ENCODE results near the gene ST6GALNAC2.
"Not testable (repeated sequence)": the region's sequence is repeated elsewhere in the genome, so short reads cannot be mapped to it uniquely, and the experiment has no call there.

DNA sequence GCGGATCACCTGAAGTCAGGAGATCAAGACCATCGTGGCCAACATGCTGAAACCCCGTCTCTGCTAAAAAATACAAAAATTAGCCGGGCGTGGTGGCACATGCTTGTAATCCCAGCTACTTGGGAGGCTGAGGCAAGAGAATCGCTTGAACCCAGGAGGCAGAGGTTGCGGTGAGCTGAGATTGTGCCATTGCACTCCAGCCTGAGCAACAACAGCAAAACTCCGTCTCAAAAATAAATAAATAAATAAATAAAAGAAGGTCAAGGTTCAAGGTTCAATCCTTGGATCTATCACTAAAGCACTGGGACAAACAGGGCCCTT, 60.2 kb downstream of the ST6GALNAC2 start:
- TF ChIP-seq ZNF670 (tag by site-specific recombination; IDR thresholded peaks at IDR 0.05; ENCODE audit: low read depth); ZBTB8A (tag by site-specific recombination; IDR thresholded peaks at IDR 0.05); ZNF654 (tag by site-specific recombination; IDR thresholded peaks at IDR 0.05; ENCODE audit: low read depth); ZNF155 (tag by site-specific recombination; IDR thresholded peaks at IDR 0.05); ZBTB17 (tag by site-specific recombination; IDR thresholded peaks at IDR 0.05); ZNF571 (tag by site-specific recombination; IDR thresholded peaks at IDR 0.05): not testable (repeated sequence)
- TF ChIP-seq, protein P1, sequence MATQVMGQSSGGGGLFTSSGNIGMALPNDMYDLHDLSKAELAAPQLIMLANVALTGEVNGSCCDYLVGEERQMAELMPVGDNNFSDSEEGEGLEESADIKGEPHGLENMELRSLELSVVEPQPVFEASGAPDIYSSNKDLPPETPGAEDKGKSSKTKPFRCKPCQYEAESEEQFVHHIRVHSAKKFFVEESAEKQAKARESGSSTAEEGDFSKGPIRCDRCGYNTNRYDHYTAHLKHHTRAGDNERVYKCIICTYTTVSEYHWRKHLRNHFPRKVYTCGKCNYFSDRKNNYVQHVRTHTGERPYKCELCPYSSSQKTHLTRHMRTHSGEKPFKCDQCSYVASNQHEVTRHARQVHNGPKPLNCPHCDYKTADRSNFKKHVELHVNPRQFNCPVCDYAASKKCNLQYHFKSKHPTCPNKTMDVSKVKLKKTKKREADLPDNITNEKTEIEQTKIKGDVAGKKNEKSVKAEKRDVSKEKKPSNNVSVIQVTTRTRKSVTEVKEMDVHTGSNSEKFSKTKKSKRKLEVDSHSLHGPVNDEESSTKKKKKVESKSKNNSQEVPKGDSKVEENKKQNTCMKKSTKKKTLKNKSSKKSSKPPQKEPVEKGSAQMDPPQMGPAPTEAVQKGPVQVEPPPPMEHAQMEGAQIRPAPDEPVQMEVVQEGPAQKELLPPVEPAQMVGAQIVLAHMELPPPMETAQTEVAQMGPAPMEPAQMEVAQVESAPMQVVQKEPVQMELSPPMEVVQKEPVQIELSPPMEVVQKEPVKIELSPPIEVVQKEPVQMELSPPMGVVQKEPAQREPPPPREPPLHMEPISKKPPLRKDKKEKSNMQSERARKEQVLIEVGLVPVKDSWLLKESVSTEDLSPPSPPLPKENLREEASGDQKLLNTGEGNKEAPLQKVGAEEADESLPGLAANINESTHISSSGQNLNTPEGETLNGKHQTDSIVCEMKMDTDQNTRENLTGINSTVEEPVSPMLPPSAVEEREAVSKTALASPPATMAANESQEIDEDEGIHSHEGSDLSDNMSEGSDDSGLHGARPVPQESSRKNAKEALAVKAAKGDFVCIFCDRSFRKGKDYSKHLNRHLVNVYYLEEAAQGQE (tag by site-specific recombination; IDR thresholded peaks at IDR 0.05): not testable (repeated sequence)
- TF ChIP-seq, protein P2, sequence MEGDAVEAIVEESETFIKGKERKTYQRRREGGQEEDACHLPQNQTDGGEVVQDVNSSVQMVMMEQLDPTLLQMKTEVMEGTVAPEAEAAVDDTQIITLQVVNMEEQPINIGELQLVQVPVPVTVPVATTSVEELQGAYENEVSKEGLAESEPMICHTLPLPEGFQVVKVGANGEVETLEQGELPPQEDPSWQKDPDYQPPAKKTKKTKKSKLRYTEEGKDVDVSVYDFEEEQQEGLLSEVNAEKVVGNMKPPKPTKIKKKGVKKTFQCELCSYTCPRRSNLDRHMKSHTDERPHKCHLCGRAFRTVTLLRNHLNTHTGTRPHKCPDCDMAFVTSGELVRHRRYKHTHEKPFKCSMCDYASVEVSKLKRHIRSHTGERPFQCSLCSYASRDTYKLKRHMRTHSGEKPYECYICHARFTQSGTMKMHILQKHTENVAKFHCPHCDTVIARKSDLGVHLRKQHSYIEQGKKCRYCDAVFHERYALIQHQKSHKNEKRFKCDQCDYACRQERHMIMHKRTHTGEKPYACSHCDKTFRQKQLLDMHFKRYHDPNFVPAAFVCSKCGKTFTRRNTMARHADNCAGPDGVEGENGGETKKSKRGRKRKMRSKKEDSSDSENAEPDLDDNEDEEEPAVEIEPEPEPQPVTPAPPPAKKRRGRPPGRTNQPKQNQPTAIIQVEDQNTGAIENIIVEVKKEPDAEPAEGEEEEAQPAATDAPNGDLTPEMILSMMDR (tag by site-specific recombination; IDR thresholded peaks at IDR 0.05): not testable (repeated sequence)
